Activated CD8-positive, alpha-beta memory T cell treated with anti-CD3 and anti-CD28 coated beads for 24 hours (primary cell): ENCODE results near the gene NPAT.
"Not testable (repeated sequence)": the region's sequence is repeated elsewhere in the genome, so short reads cannot be mapped to it uniquely, and the experiment has no call there.

ENCODE experiments used
- DNase-seq: peaks from one replicate; pipeline ENCODE4 v3.0.0-alpha.2; 2020

NPAT gene

DNA sequence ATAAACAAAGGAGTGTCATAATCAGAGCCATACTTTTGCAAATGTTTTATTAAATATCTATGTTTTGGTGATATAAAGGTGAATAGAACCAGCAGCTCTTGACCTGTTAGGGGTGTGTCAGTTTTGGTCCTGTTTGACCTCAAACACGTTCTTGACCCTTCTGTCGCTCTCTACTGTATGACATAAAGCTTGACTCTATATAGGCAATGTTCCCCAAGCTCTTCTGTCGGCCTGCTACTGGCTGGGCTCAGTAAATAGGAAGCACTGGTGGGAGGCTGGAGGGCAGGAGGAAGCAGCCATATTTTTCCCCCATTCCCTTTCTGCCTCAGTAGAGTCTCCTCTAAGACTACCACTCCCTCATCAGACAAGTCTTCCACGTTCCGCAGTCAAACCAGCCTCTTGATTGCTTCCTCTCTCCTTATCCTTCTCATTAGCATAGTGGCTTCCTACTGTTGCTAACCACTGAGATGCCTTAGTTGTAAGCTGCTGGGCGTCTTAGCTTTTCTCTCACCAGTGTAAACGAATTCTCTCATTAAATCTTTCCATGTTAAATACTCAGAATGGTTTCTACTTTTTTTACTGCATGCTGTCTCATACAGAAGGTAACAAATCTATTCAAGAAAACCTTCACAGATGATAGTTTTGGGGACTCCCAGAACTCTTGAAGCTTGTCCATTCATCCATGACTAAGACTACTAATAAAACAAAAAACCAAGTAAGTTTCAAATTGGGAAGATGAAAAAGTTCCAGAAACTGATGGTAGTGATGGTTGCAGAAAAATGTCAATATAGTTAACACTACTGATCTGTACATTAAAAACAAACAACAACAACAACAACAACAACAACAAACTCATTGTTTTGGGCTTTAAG lies 3.3 kb downstream of the NPAT start:
- no peak for DNase-seq

DNA sequence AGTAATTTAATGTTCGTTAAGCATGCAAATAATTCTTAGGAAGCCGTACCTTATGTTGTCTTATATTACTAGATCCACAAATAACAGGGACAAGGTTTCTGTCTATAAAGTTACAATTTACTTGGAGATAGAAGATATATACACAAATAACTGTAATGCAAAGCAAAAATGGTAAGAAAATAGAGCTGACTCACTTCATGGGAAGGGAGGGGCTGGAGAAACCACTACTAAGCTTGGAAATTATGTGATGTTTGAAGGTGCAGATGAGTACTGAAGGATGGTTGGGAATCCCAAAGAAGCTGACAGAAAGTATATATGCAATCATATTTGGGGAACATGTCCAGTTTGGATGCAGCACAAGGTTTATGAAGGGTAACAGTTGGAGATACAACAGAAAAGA lies 4.0 kb downstream of the NPAT start:
- no peak for DNase-seq

GRCh38 chr11:108216988-108217387 lies 5.5 kb downstream of the NPAT start:
- DNase-seq, result no peak

- DNase-seq, result no peak
These were observed 8.7 kb downstream of the NPAT start for GRCh38 chr11:108213784-108214183.

- no peak for DNase-seq
These were observed 12.0 kb downstream of the NPAT start for GRCh38 chr11:108210441-108210840.

GRCh38 chr11:108207683-108208060 lies 14.8 kb downstream of the NPAT start:
- DNase-seq, result no peak

DNA sequence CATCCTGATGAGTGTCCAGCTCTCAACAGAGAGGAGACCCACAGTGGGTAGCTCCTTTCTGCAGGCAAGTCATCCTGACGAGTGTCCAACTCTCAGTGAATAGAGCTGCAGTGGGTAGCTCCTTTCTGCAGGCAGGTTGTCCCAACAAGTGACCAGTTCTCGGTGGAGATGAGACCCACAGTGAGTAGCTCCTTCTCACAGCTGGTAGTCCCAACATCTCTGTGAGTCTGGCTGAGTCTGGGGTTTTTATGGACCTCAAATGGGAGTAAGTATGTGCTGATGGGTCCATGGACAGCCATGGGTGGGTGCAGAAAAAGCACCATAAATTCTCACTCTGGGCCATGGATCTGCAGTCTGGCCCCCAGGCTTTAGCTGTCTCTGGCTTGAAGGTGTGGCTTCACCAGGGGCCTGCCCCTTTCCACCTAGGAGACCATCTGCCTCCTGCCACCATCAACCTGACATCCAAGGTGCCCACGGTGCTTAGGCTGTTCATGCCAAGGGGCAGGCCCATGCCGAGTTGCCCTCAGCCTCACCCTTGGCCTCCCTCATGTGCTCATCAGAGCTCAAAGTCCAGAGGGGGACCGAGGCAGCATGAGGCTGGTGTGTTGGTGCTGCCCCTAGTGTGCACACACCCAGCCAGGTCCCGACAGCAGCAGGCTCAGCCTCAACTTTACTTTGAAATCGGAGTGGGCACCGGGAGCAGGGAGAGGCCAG lies 15.3 kb downstream of the NPAT start:
- DNase-seq, result no peak

DNA sequence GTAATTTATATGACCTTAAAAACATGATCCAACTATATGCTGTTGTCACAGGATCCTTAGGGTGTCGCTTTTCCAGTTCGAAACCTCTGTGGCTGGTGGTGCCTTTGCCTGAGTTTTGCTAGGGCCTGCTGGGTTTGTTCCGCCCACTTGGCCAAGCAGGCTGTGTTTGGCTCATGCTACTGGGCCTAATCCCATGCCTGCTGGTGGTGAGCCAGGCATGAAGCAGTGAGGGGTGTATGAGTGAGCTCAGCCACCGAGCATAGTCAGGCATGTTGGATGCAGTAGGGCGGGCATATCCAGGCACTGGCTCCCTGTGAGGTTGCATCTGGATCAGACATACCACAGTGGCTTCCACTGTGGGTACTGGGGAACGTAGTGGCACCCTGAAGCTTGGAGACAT lies 16.3 kb downstream of the NPAT start:
- DNase-seq, result no peak

GRCh38 chr11:108204929-108205499 lies 17.4 kb downstream of the NPAT start:
- DNase-seq, result no peak

GRCh38 chr11:108204376-108204775 lies 18.1 kb downstream of the NPAT start:
- no peak for DNase-seq

DNA sequence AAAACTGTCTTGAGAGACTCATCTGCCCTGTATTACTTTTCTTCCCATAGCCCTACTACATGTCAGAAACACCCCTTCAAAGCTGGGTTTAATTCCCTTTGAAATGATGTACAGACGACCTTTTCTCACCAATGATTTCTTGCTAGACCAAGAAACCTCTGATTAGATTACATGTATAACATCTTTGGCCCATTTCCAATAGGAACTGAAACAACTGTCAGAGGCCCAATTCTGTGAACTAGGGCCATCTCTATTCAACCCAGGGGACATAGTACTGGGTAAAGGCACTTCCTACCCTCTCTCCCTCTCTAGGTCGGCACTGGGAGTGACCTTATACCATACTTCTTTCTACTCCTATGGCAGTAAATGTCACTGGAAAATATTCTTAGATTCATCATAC lies 19.4 kb downstream of the NPAT start:
- DNase-seq, result no peak

DNA sequence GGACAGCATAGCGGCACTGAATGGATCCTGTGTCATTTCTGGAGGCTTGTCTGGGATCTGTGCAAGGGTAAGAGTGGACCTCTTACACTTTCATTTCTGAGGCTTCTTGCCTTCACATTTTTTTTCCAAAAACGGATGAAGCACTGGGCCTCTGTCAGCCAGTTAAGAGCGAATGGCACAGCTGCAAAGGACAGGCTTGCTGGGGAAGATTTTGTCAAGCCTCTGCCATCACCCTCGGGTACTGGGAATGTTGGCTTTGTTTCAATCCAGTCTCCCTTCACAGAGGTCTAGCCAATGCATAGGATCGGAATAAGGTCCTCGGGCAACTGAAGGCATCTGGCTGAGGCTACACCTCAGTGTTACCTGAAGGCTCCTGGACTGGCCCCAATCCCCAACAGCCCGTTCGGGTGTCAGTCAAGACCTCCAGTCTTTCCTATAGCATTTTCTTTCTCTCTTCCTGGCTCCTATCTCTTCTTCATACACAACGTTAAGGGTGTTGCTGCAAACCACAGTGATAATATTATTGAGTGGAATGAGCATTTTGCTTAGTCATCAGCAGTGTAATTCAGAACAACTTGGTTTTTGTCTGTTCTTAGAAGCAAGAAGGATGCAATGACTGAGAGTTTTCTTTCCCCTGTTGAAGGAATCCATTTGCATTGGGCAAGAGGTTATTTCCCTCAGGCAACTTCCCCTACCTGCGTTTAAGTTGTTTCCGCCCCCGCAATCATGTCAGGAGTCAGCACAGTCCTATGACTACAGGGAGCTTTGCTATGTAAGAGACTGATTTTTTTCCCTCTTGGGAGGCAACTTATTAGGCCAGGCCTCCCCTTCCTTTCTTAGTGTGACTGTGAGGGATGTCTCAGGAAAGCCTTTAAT lies 22.8 kb downstream of the NPAT start:
- peak; percentile 71 for DNase-seq

DNA sequence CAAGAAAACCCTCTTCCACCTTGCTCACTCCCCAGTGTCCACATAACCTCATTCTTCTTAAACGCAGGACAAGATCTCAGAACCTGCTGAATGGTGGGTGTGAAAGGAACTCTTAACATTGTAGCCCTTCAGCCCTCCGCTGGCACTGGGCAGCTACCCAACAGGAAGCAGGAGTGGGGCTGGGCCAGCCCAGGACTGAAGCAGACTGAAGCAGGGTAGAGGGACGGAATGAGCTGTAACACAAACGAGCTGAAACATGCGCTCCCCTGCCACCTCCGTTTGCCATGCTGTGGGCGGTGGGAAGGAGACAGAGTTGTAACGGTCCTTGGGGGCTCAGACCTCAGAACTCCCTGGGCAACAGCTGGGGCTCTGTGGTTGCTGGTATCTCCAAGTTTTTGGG lies 23.6 kb downstream of the NPAT start:
- DNase-seq, result no peak

DNA sequence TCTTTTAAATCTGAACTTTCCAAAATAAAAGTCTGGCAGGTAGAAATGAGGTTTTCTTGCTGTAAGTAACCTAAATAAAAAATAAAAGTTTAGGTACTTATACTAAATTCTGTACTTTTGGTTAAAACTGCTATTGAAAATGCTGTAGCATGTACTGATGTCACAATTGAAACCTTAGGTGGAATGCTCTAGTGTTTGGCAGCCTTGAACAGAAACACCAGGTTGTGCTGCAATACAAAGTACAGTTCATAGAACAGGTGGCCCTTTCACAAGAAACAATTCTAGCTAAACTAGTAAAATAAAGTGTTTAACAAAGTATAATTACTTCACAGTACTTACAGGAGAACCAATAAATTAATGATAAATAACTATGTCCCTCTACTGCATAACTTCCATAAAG lies 25.1 kb downstream of the NPAT start:
- DNase-seq, result no peak

- DNase-seq, result no peak
These were observed 25.5 kb downstream of the NPAT start for GRCh38 chr11:108196901-108197300.

DNA sequence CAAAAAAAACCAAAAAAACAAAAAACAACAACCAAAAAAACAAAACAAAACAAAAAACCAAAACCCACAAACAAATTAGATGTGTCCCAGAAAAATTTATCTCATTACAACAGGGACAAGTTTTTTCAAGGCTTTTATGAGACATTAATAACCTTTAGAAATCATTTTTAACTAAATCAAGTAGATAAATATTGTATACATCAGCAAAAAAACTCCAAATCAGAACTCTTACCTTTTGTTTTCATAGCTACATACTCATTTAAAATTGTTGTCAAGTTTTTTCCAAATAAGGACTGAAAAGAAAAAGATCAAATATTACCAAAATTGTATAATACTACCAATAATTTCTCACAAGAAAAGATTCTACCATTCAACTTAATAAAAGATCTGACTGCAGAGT lies 28.7 kb downstream of the NPAT start:
- no peak for DNase-seq

DNA sequence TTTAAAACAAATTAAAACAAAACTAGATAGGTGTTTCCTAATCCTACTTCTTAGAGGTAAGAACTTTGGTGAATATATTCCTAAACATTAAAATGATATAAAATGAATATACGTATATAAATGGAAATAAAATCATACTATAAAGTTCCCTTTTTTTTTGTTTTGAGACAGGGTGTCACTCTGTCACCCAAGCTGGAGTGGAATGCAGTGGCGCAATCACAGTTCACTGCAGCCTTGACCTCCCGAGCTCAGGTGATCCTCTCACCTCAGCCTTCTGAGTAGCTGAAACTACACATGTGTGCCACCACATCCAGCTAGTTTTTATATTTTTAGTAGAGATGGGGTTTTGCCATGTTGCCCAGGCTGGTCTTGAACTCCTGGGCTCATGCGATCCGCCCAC lies 44.9 kb downstream of the NPAT start:
- DNase-seq, result no peak

DNA sequence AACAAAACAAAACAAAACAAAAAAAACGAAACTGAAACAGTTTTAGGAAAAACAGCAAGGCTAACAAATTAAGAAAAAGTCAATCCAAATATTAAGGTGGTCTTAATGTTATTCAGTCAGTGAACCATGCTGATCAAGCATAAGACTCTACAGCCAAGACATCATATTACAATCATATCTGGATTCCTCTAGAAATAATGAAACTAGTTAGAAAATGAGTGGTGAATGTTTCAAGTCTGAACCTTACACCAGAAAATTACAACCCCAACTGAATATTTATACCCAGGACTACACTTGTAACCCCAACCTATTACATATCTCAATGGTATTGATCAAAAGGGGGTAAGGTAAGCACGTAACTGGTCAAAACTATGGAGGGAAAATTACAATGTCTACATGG lies 52.3 kb downstream of the NPAT start:
- DNase-seq, result no peak

GRCh38 chr11:108167624-108168023 lies 54.8 kb downstream of the NPAT start:
- DNase-seq, result no peak

GRCh38 chr11:108162878-108163277 lies 59.6 kb downstream of the NPAT start:
- DNase-seq, result not testable (repeated sequence)

GRCh38 chr11:108160970-108161566 lies 61.4 kb downstream of the NPAT start:
- DNase-seq, result no peak

DNA sequence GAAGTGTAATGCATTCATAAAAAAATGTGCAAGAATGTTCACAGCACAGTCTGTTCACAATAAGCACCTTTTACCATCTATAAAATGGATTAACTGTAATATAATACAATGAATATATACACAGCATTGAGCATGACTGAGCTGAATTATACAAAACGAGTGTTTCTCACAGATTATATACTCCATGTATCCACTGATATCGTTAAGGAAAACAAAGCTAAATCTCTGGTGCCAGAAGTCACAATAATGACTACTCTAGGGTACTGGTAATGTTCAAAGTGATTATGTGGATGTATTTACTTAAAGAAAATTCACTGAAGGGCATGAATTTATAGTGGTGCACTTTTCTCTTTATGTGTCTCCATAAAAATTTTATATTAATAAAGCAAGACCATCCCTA lies 67.8 kb downstream of the NPAT start:
- no peak for DNase-seq

GRCh38 chr11:108148556-108148955 lies 73.9 kb downstream of the NPAT start:
- DNase-seq, result no peak
